ENCODE data around the gene LRP3.

GRCh38 chr19:33175886-33176669, 18.1 kb upstream of the LRP3 start:
- no peak for TF ChIP-seq CTCF (conservative IDR thresholded peaks at IDR 0.05 in 1 of 2, IDR thresholded peaks at IDR 0.05 in 1 of 2; ENCODE audit: extremely low read depth in 1 of 2, insufficient read depth in 1 of 2, low read depth in 1 of 2, low read length in 2 of 2)
- TF ChIP-seq EZH2 (IDR thresholded peaks at IDR 0.05; ENCODE audit: borderline replicate concordance, low read length) = no peak

Data from mammary epithelial cell (primary cell).